PC-9 (cell line): ENCODE results near the gene TRIM26. TPM values are rescaled to one million over a fixed set of nuclear protein-coding genes. Genes with fewer than 3 reads are reported as not detected.

Experiments used
- BruUV-seq: library from RNA; stranded (reverse); fragments of 400-500 nt; replicated peaks from 2 replicates; lab custom pipeline; 2021; lab: Mats Ljungman, UMichigan
- CTCF ChIA-PET: fragments of 300-600 bp; sonication (Branson Sonifier 250); formaldehyde crosslinking; loops from one replicate; lab custom pipeline; 2022; ENCODE audit warnings: antibody characterized with exemption; lab: Charles Lee
- POLR2A ChIA-PET: fragments of 300-600 bp; sonication (Branson Sonifier 250); formaldehyde crosslinking; loops from one replicate; lab custom pipeline; 2022; ENCODE audit warnings: antibody characterized with exemption; ENCODE audit not compliant: unreplicated experiment; lab: Charles Lee
- DNase-seq, 2 experiments: peaks; one replicate each; pipeline versions ENCODE4 v3.0.0 to v3.0.0-alpha.2; 2015 to 2022; ENCODE audit warnings: mixed read lengths in 1 of 2
- H2AFZ ChIP-seq: fragments of 200-600 bp; sonication (generic); 2 replicates; pipeline ENCODE4 v1.8.1; 2017; ENCODE audit warnings: antibody characterized with exemption
- H3F3A ChIP-seq: fragments of 200-600 bp; sonication (generic); 2 replicates; pipeline ENCODE4 v1.8.1; 2017; ENCODE audit warnings: antibody characterized with exemption, mild to moderate bottlenecking, low read depth; ENCODE audit not compliant: insufficient read depth
- H3K27ac ChIP-seq: fragments of 200-600 bp; sonication (generic); 2 replicates; pipeline ENCODE4 v1.6.1; 2016; ENCODE audit warnings: mixed run types
- H3K27me3 ChIP-seq: fragments of 200-600 bp; sonication (generic); 2 replicates; pipeline ENCODE4 v1.6.1; 2016; ENCODE audit warnings: low read depth, mixed run types; ENCODE audit not compliant: insufficient read depth
- H3K36me3 ChIP-seq: fragments of 200-600 bp; sonication (generic); 2 replicates; pipeline ENCODE4 v1.6.1; 2016; ENCODE audit warnings: low read depth, mixed run types
- H3K4me1 ChIP-seq: fragments of 200-600 bp; sonication (generic); replicated peaks from 2 replicates; pipeline ENCODE4 v1.6.1; 2016; ENCODE audit warnings: mixed run types; ENCODE audit not compliant: insufficient read depth
- H3K4me2 ChIP-seq: fragments of 200-600 bp; sonication (generic); 2 replicates; pipeline ENCODE4 v1.6.1; 2017; ENCODE audit warnings: mixed run types
- H3K4me3 ChIP-seq: fragments of 200-600 bp; sonication (generic); 2 replicates; pipeline ENCODE4 v1.6.1; 2016; ENCODE audit warnings: mixed run types
- H3K79me2 ChIP-seq: fragments of 200-600 bp; sonication (generic); 2 replicates; pipeline ENCODE4 v1.6.1; 2017; ENCODE audit warnings: low read depth, mixed run types
- H3K9me2 ChIP-seq: fragments of 200-600 bp; sonication (generic); 2 replicates; pipeline ENCODE4 v1.8.1; 2017; ENCODE audit warnings: mild to moderate bottlenecking; ENCODE audit not compliant: insufficient read depth
- H3K9me3 ChIP-seq: fragments of 200-600 bp; sonication (generic); 2 replicates; pipeline ENCODE4 v1.8.1; 2016; ENCODE audit warnings: low read depth; ENCODE audit not compliant: insufficient read depth
- H4K20me1 ChIP-seq: fragments of 200-600 bp; sonication (generic); 2 replicates; pipeline ENCODE4 v1.8.1; 2017; ENCODE audit not compliant: insufficient read depth
- EZH2 ChIP-seq: fragments of 200-600 bp; sonication (generic); IDR thresholded peaks from 2 replicates; pipeline ENCODE4 v1.8.0; 2017; ENCODE audit warnings: antibody characterized with exemption, low read depth
- intact Hi-C: fragments of 100-400 bp; cut with micrococcal nuclease; formaldehyde crosslinking; loops from one replicate; pipeline ENCODE4 v1.10.0; 2022; ENCODE audit not compliant: unreplicated experiment
- total RNA-seq: library from RNA; stranded (reverse); gene quantifications from 2 replicates; pipeline ENCODE4 v1.2.3, GENCODE V29; 2021
- TF ChIP-seq, protein P1 (sequence below): fragments of 200-600 bp; sonication (generic); conservative IDR thresholded peaks from 2 replicates; pipeline ENCODE4 v1.6.1; 2017; ENCODE audit warnings: mixed run types, antibody characterized with exemption, mild to moderate bottlenecking, moderate library complexity

TRIM26 gene
- total RNA-seq, 1 experiment from 2014 or later, result 53.9 TPM

DNA sequence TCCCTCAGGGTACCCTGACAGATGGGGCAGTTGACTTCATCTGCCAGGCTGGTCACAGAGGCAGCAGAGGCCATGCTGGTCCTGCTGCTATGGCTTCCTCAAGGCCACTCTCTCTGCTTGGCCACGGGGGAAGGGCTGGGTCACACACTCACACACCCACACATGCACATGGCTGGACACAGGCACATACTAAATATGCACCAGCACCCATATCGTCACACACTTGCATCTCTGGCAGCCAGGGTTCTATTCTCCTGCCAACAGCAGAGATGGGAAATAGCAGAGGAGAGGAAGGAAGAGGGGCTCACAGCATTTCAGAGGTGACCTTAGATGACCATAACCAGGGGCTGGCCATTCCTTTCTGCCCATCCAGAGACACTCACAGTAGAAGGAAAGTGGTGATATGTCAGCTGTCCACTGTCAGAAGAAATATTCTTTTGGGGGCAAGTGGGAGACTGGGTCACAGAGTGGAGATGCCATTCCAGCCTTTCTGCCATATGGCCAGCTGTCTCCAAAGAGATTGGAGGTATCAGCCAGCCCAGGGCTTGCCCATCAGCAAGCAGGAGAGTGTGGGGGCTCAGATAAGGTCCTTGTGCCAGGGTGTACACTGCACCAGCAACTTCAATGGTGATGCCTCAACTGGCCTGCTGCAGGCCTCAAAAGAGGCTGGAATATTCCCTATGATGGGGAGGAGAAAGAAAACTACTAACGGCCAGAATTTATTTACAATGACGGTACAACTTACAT lies 52.2 kb downstream of the TRIM26 start, which contains the start of gene TRIM10:
Gene TRIM10 (minus strand): TSS at position 427 of the 747 bp plus-strand sequence. CDS start 353 bp downstream, at position 74.
- H3K27ac ChIP-seq, result no peak within 1 kb of the TSS
- 0 out of 2 replicates have a peak, but pooled peaks cover 5% of the 10 kb centered on the region for H3K4me1 ChIP-seq
- CTCF ChIA-PET, result no interaction called here
- H3K36me3 ChIP-seq, result no peaks in the 10 kb centered on the region
- H3K79me2 ChIP-seq, result no peaks in the 10 kb centered on the region
- intact Hi-C loops, result no loop called here
- TF ChIP-seq, protein P1, sequence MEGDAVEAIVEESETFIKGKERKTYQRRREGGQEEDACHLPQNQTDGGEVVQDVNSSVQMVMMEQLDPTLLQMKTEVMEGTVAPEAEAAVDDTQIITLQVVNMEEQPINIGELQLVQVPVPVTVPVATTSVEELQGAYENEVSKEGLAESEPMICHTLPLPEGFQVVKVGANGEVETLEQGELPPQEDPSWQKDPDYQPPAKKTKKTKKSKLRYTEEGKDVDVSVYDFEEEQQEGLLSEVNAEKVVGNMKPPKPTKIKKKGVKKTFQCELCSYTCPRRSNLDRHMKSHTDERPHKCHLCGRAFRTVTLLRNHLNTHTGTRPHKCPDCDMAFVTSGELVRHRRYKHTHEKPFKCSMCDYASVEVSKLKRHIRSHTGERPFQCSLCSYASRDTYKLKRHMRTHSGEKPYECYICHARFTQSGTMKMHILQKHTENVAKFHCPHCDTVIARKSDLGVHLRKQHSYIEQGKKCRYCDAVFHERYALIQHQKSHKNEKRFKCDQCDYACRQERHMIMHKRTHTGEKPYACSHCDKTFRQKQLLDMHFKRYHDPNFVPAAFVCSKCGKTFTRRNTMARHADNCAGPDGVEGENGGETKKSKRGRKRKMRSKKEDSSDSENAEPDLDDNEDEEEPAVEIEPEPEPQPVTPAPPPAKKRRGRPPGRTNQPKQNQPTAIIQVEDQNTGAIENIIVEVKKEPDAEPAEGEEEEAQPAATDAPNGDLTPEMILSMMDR, result no peak
- no peak for TF ChIP-seq EZH2
- no peak within 1 kb of the TSS for H3K4me2 ChIP-seq
- no peak for DNase-seq
- no TSS peak for BruUV-seq
- H3K27me3 ChIP-seq, result no peaks in the 10 kb centered on the region
- no peaks in the 10 kb centered on the region for H3K9me3 ChIP-seq
- POLR2A ChIA-PET, result no interaction called here
- no peaks in the 10 kb centered on the region for H4K20me1 ChIP-seq
- H3K9me2 ChIP-seq, result no peaks in the 10 kb centered on the region
- no peak within 1 kb of the TSS for H2AFZ ChIP-seq
- no peak within 1 kb of the TSS for H3K4me3 ChIP-seq
- no peaks in the 10 kb centered on the region for H3F3A ChIP-seq

DNA sequence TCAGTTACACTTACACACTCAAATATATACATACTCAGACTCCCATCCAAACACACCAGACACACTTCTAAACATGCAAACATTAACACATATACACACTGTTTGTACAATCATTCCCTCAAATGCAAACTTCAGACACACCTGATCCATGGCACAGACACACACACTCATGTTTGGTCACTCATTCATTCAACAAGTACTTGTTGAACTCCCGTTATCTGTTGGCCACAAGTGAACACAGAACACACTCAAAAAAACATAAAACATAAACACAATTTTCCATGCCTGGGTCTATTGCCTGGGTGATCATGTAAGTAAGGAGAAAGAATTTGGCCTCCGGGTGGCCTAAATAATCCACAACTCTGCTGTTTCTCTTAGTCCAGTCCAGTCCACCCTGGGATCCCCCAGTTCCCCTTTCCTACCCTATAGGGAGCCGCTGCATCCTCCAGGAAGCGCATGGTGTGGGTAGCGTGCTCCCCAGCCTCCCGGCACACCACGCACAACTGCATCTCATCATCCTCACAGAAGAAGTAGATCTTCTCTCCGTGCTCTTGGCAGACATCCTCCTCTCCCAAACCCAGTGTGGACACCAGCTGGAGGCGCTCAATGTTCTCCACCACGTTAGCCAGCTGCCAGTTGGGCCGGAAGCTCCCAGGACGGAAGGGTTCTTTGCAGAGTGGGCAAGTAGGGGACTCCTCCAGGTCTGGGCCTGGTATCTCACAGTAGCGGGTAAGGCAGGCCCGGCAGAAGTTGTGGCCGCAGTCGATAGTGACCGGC lies 53.0 kb downstream of the TRIM26 start:
- Histone ChIP-seq H3K36me3 (no peaks in the 10 kb centered on the region), H3K4me3 (no peak overlapping the region), H4K20me1 (no peaks in the 10 kb centered on the region), H3K4me2 (no peak overlapping the region), H3F3A (no peaks in the 10 kb centered on the region), H3K9me3 (no peaks in the 10 kb centered on the region), H2AFZ (no peak overlapping the region), H3K27ac (no peak overlapping the region), H3K4me1 (0 out of 2 replicates have a peak, but pooled peaks cover 7% of the 10 kb centered on the region), H3K27me3 (no peaks in the 10 kb centered on the region), H3K79me2 (no peaks in the 10 kb centered on the region), H3K9me2 (no peaks in the 10 kb centered on the region)
- CTCF ChIA-PET, result no interaction called here
- intact Hi-C loops, result no loop called here
- BruUV-seq, result no TSS peak
- DNase-seq, result no peak
- no peak for TF ChIP-seq EZH2
- TF ChIP-seq, protein P1, result no peak
- POLR2A ChIA-PET, result no interaction called here

DNA sequence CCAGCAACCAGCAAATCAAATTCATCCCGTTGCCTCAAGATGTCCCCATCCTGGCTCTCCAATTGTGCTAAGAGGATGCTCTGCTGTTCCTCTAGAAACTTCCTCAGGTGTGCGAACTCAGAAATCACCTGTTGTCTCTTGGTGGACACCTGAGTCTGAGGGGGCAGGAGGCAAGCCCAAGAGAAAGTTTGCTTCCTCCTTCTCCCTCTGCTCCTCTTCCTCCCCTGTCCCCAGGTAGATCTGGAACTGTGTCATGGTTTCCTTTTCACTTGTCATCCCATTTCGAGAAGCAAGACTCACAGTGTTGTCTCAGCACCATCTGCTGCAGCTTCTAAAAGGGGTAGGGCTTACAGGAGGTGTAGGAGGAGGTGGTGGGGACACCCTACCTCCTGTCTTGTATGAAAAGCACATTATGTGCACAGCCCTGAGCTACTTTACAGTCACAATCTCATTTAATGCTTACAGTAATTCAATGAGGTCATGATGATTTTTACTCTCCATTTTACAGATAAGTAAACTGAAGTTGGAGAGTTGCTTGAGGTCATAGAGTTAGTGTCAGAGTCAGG lies 54.6 kb downstream of the TRIM26 start:
- ChIA-PET POLR2A (no interaction called here), CTCF (no interaction called here)
- H3K36me3 ChIP-seq, result no peaks in the 10 kb centered on the region
- H3K79me2 ChIP-seq, result no peaks in the 10 kb centered on the region
- no peak overlapping the region for H3K27ac ChIP-seq
- intact Hi-C loops, result no loop called here
- no peaks in the 10 kb centered on the region for H3K9me2 ChIP-seq
- no peak overlapping the region for H3K4me2 ChIP-seq
- no peak for TF ChIP-seq EZH2
- TF ChIP-seq, protein P1, result no peak
- H3K27me3 ChIP-seq, result no peaks in the 10 kb centered on the region
- H3K9me3 ChIP-seq, result no peaks in the 10 kb centered on the region
- H4K20me1 ChIP-seq, result no peaks in the 10 kb centered on the region
- DNase-seq, result no peak
- H3K4me1 ChIP-seq, result peaks cover 16% of the 10 kb centered on the region; the same call in 1 of the 2 replicates
- H2AFZ ChIP-seq, result 0 out of 2 replicates have a peak overlapping the region, but pooled peaks have one; percentile 17
- BruUV-seq, result no TSS peak
- no peak overlapping the region for H3K4me3 ChIP-seq
- H3F3A ChIP-seq, result no peaks in the 10 kb centered on the region
